Activated CD4-positive, alpha-beta T cell treated with anti-CD3 and anti-CD28 coated beads, Interleukin-2, amount 50 U/mL, for 16 hours (primary cell): Measurements from ENCODE around the gene PTGR3.

Experiments
- DNase-seq: peaks from one replicate; pipeline ENCODE4 v3.0.0-alpha.2; 2020

Gene PTGR3

DNA sequence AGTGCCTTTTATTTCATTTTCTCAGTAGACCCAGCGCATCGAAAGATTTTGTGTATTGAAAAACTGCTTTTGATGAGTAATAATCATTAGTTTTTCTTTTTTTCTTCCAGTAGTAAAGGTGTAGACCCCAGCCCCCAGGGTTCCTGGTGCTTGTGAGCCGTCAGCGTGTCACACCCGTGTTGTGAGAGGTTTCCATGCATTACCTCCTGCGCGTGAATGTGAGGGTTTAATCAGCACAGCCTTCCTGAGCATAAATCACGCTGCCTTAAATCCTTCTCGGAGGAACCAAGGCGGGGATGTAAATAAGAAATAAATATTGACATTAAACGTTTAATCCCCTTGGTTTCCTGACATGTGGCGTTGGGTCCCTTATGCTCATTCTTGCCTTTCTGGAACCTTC is 26.0 kb upstream of the PTGR3 start:
- DNase-seq: no peak

DNA sequence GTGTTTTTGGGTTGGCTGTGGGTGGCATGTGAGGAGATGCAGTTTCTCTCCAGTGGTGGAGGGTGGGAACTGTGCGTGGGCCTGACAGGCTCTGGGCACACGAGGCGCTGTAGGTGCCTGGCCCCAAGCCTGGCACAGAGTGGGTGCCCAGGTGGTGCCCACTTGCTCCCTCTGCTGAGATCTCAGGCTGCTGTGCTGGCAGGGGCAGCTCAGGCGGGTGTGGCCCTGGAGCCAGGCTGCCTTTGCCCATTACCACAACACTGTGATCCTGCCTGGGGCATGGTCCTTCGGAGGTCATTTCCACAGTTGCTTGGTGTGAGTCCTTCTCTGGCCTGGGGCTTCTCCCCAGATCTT is 22.1 kb upstream of the PTGR3 start:
- DNase-seq: no peak

DNA sequence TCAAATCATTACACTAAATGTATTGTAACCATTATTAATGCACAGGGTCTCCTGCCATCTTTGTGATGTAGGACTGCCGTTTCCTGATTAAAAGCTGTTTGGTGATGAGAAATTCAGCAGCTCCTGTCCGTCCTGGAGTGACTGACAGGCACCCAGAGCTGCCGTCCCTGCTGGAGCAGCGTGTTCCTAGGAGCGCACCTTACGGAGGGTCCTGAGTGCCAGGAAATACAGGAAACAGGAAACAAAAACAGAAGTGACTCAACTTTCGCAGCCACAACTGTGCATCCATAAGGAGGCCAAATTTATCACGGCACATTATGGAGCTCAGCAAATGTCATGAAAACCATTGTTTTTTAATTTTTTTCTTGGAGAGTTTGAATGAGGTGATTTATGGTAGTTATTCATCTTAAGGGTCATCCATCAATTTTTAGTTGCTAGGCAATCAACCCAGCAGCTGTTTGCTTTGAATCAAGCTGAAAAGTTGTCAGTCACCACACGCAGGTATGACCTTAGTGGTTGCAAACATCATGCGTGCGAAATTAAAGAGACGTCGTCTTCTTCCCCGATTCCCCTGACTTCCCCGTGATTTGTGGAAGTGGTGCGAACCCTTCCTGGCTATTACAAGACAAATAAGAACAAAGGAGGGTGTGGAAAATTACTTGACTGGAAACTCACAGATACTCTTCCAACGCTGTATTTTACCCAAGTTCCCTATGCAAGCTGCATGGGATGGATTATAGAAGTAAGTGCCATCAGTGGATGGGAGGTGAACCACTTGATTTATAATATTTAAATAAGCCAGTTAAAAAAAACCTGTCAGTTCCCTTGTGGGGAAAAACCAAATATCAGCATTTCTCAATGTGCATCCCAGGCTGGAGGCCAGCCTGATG is 21.5 kb upstream of the PTGR3 start:
- no peak for DNase-seq

DNA sequence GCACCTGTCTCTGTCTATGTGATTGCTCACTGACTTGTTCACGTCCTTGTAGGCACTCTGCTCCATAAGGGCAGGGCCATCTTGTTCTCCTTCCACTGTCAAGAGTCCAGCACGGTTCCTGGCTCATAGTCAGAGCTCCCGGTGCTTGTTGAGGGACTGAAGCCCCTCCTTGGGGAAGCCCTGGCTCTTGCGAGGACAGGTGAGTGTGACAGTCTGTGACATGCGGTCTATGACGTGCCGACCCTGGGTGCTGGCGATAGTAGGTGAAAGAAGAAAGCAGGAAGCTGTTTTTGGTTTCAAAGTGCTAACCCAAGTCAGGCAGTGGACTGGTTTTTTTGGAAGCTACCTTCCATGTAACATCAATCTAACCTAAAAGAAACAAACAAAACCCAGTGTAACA is 20.5 kb upstream of the PTGR3 start:
- no peak for DNase-seq

DNA sequence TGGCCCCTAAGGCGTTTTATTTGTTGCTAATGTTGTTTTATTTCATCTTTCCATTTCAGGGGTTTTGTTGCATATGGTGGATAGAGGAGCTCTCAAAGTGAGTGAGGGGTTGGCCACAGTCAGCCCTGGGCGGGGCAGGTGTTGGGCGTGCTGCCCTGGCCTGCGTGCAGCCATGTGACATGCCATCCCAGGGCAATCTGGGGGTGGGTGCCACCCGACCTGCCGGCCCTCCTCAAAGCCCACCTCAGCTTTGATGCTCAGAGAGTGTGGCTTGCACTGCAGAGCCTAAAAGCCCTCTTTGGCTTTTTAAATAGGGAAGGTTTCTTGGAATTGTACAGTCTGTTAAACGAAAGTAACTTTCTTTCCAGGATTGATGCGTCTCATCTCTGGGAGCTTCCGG is 20.0 kb upstream of the PTGR3 start:
- no peak for DNase-seq

DNA sequence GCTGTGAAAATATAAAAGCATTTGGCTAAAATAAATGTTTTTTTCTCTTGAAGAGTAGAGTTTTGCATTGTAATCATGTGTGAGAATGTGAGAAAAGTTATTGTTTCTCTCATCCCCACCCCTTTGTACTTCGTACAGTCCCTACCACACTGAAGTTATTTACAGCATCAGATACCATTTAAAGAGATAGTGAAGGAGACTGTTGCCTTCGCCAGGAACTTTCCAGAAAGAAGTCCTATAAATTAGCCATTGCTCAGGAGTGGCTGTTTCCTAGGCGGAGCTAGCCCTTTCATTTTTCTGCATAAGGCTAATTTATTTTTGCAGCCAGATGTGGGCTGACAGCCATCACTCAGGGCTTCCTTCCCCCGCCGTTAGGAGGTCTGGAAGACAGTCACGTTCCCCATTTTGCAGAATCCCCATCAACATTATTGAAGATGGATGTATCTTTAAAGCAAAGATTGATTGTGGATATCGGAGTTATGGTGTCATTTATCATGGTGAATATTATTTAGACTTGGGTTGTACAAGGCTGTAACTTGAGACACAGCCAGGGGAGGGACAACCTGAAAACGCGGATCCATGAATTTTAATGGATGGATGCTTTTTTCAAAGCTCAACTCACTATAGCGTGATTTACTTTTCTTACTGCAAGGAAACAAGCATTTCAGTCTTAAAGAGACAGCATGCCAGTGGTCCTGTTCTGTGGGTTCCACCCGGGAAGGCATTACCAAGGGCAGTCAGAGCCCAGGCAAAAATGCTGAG is 18.8 kb upstream of the PTGR3 start:
- no peak for DNase-seq

DNA sequence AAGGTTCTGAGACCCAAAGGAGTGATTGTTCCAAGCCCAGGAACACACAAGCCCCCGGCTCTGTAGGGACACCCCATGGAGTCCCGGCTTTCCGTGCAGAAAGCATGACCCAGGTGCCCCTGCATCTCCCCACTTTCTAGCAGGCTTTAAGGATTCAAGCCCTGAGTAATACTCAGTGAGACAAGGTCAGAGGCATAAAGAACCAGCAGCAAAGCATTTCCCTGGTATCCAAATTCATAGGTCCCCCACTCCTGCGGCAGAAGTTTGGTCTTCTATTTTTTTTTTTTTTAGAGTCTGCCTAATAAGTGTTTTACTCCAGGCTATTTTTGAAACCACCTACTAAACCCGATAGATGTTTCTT is 18.0 kb upstream of the PTGR3 start:
- no peak for DNase-seq

DNA sequence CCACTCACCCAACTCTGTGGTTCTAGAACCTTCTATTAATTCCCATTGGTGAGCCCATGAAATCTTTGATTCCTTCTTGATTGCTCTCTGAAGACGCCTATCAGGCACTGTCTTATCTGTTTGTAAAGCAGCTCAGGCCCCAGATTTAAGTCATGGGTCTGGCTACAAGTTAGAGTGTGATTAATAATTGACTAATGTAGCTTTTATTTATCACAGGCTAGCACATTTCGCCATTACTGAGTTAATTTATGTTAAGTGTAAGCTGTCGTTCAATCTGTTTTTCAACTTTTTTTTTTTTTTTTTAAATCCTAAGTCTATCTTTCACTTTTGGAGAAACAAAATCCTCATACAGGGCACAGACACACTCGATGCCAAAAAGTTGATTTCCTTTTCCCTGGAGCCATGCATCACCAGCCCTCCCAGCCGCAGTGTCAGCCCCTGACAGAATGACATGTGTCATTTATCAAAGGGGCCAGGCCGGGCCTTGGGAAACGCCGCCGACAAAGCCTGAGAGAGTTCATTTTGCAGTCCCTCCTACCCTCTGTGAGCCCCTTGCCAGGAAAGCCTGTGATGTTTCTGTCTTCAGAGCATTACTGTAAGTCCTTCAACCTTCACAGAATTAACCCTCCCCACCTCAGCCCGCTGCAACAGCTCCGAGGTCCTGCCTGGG is 17.5 kb upstream of the PTGR3 start:
- DNase-seq: no peak

DNA sequence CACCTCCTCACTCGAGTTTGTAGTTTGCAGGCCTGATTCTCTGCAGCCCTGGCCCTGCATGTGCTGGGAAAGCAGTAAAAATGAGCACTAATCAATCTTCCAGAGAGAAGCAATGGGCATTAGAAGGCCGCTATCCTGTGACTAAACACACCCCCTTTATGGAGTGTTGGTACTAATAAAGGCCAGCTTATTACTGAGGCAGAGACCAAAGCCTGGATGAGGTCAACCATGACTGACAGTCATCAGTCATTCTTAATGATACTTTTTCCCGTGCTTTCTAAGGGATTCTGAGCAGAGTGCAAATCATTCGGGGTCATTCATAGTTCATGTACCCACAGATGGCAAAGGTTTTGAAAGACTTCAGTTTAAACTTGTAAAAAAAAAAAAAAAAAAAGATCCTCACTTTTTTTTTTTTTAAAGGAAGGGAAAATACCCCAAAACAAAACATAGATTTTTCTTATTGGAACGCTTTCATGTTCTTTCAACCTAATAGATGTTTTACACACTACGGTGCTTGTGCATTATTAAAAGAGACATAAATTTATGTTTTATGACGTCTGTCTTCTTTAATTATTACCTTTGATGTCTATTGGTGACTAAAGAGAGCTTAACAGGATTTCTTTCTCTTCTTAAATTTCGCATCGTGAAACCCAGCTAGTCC is 14.9 kb upstream of the PTGR3 start:
- DNase-seq: no peak

DNA sequence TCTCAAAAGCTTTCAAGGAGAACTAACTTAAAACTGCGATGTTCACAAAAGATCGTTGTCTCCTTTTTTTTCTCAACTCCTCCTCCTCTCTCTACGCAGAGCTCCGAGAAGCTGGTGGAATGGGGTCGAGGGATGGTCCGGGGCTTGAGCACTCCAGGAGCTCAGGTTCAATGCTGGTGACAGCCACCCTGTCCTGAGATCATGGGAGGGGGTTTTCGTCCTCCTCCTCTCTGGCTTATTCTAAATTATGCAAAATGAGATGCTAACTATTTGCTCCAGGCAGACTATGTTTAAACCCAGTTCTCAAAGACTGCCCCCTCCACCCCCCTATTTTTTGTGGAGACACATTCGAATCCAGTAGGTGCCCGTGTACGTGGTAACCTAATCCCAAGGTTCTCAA is 13.5 kb upstream of the PTGR3 start:
- DNase-seq: no peak

DNA sequence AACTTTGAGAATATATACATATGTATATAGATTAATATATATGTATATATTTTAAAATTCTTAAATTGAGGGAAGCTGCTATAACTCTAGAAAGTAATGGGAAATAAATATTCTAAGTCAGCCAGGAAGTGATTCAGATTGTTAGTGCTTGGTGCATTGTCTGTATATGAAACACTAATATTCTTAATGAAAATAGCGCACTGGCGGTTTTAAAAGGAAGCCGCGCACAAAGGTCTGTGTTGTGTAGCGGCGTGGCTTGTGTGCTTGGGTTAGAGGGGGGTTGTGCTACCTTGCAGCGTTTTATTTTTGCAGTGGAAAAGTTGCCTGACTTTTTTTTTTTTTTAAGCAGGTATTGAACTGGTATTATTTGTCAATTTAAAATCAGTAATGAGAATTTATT is 13.0 kb upstream of the PTGR3 start:
- DNase-seq: no peak

DNA sequence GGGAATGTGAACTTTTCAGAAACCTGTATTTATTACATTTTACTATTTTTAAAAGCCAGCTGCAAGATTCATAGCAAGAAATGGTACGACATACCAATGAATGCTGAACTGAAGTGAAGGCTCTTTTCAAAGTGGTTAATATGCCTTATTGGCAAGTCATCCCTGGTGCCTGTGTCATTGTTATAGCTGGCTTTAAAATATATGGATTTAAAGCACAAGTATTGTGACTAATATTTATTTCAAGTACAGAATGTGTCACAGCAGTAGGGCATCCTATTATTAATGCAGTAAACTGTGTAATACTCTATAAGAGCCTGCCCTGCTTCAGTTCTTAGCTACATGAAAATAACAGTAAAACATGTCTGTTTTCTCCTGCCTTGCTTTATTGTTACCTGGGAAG is 12.5 kb upstream of the PTGR3 start:
- DNase-seq: no peak

DNA sequence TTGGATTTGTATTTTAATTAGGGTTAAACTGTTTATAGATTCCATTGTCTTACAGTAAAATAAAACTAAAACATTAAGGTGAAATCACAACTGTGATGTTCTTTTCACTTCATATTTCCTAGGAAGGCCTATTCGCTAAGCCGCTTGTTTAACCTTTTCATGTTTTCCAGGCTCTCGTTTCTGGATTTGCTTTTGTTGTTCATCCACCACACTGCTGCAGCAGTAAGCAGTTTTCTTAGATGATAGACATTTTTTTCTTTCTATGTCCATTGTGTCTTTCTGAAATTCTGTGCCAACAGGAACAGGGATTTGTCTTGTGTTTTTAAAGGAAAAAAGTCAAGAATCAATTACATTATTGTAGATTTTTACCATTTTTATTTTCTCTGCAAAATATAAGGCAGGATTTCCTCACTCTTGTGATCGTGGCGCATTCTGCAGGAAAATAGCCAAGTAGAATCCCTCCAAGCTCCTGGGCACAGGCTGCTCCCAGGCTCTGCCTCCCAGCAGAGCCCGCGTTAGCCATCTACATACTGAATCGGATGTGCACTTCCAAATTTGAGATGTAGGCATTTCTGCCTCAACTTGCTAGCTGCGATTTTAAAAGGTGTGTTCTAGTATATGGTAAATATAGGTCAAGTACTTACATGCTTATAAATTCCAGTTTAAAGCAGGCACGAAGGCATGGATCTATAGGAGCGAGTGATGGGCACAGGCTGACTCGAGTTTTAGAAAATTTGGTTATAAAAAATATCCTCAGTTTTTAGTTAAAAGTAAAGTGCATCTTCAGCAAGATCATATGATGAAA is 11.8 kb upstream of the PTGR3 start:
- no peak for DNase-seq

DNA sequence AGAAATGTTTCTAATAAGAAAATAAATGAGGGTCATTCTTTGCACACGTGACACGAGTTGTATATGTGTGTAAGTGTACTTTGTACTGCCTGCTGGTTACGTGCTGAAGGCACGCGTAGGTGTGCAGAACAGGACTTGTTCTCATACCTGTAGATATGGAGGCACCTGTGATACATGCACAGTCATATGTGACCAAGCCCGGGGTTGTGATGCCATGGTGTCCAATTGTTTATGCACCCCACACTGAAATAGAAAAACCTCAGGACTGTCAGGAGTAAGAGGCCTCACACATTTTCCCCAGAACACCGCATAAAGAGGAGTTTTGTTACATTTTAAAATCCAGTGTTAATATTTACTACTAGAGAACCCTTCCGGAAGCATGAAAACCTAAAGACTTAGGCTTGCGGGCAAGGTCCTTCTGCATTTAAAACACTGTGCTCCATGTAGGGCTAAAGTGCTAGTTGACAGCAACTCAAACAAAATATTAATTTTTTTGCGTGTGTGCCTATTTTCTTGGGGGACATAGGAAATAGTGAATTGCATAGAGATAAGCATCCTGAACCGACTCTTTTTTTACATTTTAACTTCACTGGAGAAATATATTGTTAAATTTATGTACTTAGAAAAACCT is 10.9 kb upstream of the PTGR3 start:
- no peak for DNase-seq

DNA sequence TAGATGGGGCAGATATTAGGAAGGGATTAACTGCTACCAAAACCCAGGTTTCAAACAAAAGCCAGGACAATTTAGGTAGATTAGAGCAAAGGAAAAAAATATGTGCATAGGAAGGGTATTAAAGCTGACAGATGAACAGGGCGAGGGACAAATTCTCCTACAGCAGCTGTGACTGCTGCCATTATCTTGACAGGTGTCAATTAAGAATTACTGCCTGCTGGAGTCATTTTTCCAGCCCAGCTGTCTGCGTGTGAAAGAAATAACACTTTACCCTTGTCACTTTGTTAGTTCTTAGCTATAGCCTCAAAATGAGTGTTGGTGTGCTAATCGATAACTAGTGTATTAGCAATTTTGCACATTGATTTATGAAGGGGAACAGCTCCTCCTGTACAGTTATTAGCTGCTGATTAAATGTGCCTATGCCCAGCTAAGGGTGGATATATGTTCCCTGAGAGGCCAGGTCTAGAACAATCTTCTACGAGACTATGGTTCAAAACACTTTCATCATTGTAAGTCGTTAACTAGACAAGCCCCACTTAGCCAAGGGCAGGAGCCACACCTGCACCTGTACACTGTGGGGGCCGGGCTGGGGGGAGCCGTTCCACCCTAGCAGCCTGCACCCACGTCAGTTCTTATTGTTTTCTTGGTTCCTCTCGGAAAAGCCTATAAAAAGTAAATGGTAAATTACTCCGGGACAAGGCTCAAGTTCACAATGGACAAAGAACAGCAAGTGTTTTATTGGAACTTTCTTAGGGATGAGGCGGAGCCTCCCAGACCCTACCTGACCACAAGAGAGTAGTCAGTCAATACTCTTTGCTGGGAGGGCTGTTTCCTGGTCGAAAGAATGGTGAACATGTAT is 9.4 kb upstream of the PTGR3 start:
- DNase-seq: no peak

DNA sequence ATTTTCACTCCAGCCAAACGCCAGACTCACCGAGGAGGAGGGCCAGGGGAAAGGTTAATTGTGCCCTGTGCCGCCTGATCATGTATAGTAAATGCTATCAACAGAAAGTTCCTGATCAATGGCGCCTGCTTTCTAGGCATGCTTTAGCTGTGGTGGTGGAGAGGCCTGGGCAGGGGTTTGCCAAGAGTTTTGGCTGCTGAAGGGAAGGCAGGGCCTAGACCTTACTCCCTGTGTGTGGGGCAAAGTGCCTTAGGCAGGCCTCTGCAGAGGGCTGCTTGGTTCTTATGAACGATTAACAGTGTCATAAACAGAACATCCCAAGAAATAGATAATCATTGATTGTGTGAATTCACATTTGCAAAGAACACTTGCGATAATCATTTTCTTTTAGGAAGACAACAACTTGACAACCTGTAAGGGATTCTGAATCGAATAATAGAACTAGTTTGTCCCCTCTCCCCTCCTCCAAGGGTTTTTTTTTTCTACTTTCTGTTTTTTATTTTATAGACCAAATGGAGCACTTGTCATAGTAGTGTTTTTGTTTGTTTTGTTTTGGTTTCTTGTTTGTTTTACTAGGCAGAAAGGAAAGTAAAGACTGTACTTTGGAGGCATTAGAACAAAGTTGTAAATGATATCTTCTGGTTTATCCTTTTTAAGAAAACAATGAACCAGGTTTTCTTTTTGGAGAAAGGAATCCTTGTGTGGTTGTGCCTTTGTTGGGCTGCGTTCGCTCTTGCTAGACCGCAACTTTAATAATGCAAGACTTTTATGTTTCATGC is 8.2 kb upstream of the PTGR3 start:
- no peak for DNase-seq

DNA sequence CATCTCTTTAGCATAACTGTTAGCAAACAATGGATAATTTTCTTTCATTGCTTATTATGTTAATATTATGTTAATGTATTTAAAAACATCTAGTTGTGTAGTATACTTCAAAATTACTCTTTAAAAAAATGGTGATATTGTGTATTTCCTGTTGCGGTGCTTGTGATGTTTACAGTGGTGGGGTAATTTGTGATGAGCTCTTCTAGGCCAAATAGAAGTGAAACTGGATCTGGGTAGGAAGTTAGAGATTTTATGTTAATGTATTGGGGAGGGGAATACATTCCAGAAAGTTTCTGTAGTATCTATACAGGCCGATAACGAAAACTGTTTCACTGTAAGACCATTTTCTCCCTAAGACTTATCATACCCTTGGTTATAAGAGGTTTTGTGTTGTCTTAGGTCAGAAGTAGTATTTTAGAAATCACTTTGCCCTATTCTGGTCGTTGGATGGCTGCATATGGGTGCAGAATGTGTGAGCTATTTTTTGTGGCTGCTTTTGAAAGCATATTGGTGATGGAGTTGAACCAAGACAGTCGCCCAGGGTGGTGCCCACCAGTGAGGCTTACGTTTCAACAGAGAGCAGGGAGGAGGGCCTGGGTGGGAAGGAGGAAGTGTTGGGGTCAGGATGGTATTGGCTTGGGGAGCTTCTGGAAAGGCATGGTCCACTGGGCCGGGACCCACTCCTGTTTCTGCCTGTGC is 7.4 kb upstream of the PTGR3 start:
- DNase-seq: peak; percentile 19

DNA sequence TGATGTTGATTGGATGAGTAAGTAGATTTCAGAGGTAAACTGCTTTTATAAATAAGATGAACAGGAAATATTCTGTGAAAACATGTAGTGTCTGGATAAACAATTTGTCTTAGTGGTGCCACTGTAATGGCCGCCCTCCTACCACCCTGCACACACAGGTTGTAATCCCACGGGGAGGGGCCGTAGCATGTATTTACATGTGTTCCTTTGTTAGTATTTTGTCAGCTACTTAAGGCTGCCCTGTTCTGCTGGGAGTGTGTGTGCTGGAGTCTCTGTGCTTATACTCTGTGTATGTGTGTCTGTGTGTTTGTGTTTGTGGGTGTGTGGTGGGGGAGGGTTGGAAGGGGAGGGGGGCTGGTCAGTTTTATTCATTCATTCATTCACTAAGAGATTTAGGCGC is 6.7 kb upstream of the PTGR3 start:
- no peak for DNase-seq

DNA sequence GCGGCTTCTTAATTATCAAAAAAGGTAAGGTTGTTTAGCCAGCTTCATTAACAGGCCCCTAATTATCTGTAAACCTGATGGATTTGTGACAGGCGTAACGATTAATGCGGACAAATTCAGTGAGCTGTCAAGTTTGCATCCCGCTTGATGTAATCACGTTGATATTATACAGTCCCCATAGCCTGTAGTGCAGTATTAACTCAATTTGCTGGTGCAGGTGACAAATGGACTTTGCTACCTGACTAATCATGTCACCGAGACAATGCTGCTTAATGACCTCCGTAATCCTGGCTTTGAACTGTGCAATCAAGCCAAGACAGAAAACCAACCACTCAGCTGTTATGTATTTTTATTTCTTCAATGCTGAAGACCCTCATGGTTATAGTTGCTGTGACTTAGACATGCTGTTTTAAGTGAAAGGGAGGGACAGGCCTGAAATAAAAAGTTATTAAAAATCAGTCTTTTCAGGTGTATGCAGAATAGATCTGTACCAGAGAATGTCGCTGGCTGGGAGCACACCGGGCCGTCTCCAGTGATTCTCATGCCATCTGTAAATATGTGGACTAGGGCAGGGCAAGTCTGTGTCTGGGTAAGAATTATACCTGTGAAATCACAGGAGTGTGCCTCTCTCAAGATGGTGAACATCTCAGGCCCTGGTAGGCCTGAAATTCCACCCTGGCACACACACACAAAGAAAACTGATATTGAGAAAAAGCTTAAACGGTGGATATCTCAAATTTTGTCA is 6.0 kb upstream of the PTGR3 start:
- DNase-seq: no peak
